Nephron (organoid): ENCODE measurements around the gene SLC12A7.
A peak's percentile ranks its signal among the peaks of the same experiment; 100 is the strongest.

Experiments
- H3K27ac Mint-ChIP-seq, 3 experiments: 2 replicates each; pipeline ENCODE4 v1.8.0; 2020; ENCODE audit warnings: mixed read lengths in 3 of 3, mild to moderate bottlenecking in 2 of 3, moderate library complexity in 1 of 3
- H3K27me3 Mint-ChIP-seq: 2 replicates; pipeline ENCODE4 v1.8.0; 2021; ENCODE audit warnings: low read depth, mild to moderate bottlenecking, moderate library complexity, mixed read lengths
- H3K36me3 Mint-ChIP-seq: 2 replicates; pipeline ENCODE4 v1.8.0; 2020; ENCODE audit warnings: low read depth, mixed read lengths
- H3K4me1 Mint-ChIP-seq: 2 replicates; pipeline ENCODE4 v1.8.0; 2020; ENCODE audit warnings: mixed read lengths
- H3K4me3 Mint-ChIP-seq, 3 experiments: 2 replicates each; pipeline ENCODE4 v1.8.0; 2020; ENCODE audit warnings: mild to moderate bottlenecking in 3 of 3, mixed read lengths in 3 of 3, moderate library complexity in 2 of 3
- H3K9me3 Mint-ChIP-seq: 2 replicates; pipeline ENCODE4 v1.8.0; 2020; ENCODE audit warnings: mixed read lengths
- TF ChIP-seq, protein P1 (sequence below), 3 experiments: fragments of 200-600 bp; sonication (generic); IDR thresholded peaks; one replicate each; pipeline ENCODE4 v1.5.0; 2021; ENCODE audit warnings: antibody characterized with exemption in 3 of 3; ENCODE audit not compliant: unreplicated experiment in 3 of 3

The SLC12A7 gene

DNA sequence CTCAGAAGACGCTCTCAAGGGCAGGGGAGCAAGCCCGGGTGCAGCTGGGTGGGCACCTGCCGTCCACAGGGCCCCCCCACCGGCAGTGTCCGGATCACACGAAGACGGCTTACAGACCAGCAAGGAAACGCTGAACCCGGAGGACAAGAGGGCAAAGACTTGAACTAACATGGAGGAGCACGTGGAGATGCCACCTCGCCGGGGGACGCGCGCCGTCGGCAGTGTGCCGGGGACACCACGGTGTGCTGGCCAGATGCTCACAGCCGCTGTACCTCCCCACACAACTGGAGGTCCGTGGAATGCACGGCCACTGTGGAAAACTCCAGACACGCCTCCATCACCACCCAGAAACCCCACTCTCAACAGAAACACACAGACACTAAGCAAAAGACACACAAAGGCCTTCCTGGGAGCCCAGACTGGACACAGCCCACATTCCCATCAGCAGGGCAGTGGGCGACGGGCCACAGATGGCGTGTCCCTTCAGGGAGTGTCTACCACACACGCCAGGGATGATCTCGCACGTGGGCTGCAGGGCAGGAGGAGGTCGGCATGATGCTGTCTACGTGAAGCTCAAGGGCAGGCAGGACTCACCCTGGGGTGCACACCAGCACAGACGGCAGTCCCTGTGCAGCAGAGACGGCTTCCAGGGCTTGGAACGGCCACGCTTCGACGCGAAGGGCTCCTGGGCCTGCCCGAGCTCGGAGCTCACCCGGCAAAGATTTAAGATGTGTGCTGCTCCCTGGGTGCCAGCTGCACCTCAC lies 8.6 kb upstream of the SLC12A7 start:
- peak overlapping the region in 2 of 3 experiments; percentile 19 to 81 for H3K27ac Mint-ChIP-seq
- H3K4me3 Mint-ChIP-seq: peak overlapping the region in 2 of 3 experiments; percentile 46 to 75
- peaks cover 5% of the 10 kb centered on the region for H3K27me3 Mint-ChIP-seq
- no peaks in the 10 kb centered on the region for H3K9me3 Mint-ChIP-seq
- no peaks in the 10 kb centered on the region for H3K36me3 Mint-ChIP-seq
- TF ChIP-seq, protein P1, sequence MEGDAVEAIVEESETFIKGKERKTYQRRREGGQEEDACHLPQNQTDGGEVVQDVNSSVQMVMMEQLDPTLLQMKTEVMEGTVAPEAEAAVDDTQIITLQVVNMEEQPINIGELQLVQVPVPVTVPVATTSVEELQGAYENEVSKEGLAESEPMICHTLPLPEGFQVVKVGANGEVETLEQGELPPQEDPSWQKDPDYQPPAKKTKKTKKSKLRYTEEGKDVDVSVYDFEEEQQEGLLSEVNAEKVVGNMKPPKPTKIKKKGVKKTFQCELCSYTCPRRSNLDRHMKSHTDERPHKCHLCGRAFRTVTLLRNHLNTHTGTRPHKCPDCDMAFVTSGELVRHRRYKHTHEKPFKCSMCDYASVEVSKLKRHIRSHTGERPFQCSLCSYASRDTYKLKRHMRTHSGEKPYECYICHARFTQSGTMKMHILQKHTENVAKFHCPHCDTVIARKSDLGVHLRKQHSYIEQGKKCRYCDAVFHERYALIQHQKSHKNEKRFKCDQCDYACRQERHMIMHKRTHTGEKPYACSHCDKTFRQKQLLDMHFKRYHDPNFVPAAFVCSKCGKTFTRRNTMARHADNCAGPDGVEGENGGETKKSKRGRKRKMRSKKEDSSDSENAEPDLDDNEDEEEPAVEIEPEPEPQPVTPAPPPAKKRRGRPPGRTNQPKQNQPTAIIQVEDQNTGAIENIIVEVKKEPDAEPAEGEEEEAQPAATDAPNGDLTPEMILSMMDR (IDR thresholded peaks at IDR 0.05; ENCODE audit: unreplicated experiment in 3 of 3): no peak
- peaks cover 62% of the 10 kb centered on the region for H3K4me1 Mint-ChIP-seq

DNA sequence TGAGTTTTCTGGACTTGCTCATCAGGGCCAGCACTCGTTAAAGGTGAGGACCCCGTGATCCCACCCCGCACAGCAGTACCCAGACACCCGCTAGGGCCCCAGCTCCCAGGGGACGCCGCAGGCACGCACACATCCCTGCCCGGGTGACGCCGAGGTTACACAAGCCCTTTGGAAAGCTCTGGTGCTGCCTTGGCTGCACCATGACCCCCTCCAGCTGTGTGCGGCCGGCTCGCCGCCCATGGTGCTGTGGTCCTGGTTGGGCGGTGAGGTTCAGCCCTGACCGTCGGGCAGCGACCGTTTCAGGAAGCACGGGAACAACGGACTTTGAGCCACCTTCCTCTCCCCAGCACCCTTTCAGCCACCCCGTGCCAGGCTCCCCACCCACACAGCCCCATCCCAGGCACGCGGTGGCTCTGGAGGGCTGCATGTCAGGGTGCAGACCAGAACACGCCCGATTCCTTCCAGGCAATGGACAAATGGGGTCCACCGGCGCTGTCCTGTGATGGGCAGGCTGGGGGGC lies 7.5 kb upstream of the SLC12A7 start:
- Mint-ChIP-seq H3K9me3 (no peaks in the 10 kb centered on the region), H3K4me1 (peaks cover 58% of the 10 kb centered on the region), H3K27me3 (peaks cover 7% of the 10 kb centered on the region), H3K4me3 (no peak overlapping the region), H3K27ac (no peak overlapping the region), H3K36me3 (no peaks in the 10 kb centered on the region)
- TF ChIP-seq, protein P1 (IDR thresholded peaks at IDR 0.05; ENCODE audit: unreplicated experiment in 3 of 3): no peak

- no peaks in the 10 kb centered on the region for H3K36me3 Mint-ChIP-seq
Measured at GRCh38 chr5:1118738-1119137, 6.9 kb upstream of the SLC12A7 start.

DNA sequence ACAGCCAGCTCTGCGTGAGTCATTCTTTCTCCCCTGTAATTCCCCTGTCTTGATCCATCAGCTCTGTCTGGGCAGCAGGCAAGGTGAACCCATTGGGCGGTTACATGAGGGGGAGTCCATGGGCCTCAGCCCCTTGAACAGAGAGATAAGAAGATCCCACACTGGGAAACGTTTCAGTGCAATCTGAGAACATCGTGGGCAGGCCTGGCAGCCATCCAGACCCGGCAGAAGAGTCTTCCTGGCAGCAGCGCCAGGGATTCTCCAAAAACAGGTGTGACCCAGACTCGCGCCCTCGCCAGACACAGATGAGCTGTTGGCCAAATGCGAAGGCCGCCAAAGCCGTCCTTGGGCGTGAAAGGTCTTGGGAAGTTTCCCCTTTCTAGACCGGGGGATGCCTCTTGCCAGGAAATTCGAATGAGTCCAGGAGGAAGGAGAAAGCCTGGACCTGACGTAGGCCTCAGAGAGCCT lies 6.4 kb upstream of the SLC12A7 start:
- TF ChIP-seq, protein P1 (IDR thresholded peaks at IDR 0.05; ENCODE audit: unreplicated experiment in 3 of 3): no peak
- H3K9me3 Mint-ChIP-seq: no peaks in the 10 kb centered on the region
- peaks cover 9% of the 10 kb centered on the region for H3K27me3 Mint-ChIP-seq
- peak overlapping the region; percentile 36 to 83 (median 76) for H3K27ac Mint-ChIP-seq
- no peaks in the 10 kb centered on the region for H3K36me3 Mint-ChIP-seq
- peak overlapping the region in 2 of 3 experiments; percentile 29 to 79 for H3K4me3 Mint-ChIP-seq
- peaks cover 52% of the 10 kb centered on the region for H3K4me1 Mint-ChIP-seq

More at GRCh38 chr5:1118738-1119137, 6.9 kb upstream of the SLC12A7 start:
- Mint-ChIP-seq H3K4me3 (peak overlapping the region in 2 of 3 experiments; percentile 9 to 79), H3K9me3 (no peaks in the 10 kb centered on the region), H3K27me3 (peaks cover 9% of the 10 kb centered on the region), H3K27ac (peak overlapping the region; percentile 36 to 83 (median 76)), H3K4me1 (peaks cover 52% of the 10 kb centered on the region)
- TF ChIP-seq, protein P1 (IDR thresholded peaks at IDR 0.05; ENCODE audit: unreplicated experiment in 3 of 3): no peak

GRCh38 chr5:1116977-1117376 lies 5.1 kb upstream of the SLC12A7 start:
- H3K27ac Mint-ChIP-seq: no peak overlapping the region
- peaks cover 52% of the 10 kb centered on the region for H3K4me1 Mint-ChIP-seq
- TF ChIP-seq, protein P1 (IDR thresholded peaks at IDR 0.05; ENCODE audit: unreplicated experiment in 3 of 3): no peak
- H3K4me3 Mint-ChIP-seq: no peak overlapping the region
- no peaks in the 10 kb centered on the region for H3K36me3 Mint-ChIP-seq
- no peaks in the 10 kb centered on the region for H3K9me3 Mint-ChIP-seq
- H3K27me3 Mint-ChIP-seq: peaks cover 9% of the 10 kb centered on the region
